ENCODE data around the gene KCTD19. TPM values are rescaled to one million over a fixed set of nuclear protein-coding genes. Genes with fewer than 3 reads are reported as not detected.

Gene KCTD19
- total RNA-seq, 1 donor from 2014 or later, result not detected

- no peak for DNase-seq (ENCODE audit: extremely low spot score in 2 of 2)
- Histone ChIP-seq H3K27me3 (no peaks in the 10 kb centered on the region), H3K4me1 (peaks cover 8% of the 10 kb centered on the region), H3K4me3 (no peak overlapping the region), H3K9me3 (no peaks in the 10 kb centered on the region), H3K27ac (no peak overlapping the region), H3K36me3 (no peaks in the 10 kb centered on the region)
- TF ChIP-seq POLR2A (IDR thresholded peaks at IDR 0.05) (no peak), CTCF (IDR thresholded peaks at IDR 0.05) (no peak), POLR2AphosphoS5 (IDR thresholded peaks at IDR 0.05; ENCODE audit: insufficient read depth in 1 of 2, low read depth in 1 of 2) (no peak)
- intact Hi-C loops (cut with DNase I), result no loop called here
Observed at GRCh38 chr16:67327743-67328142, 1.2 kb upstream of the KCTD19 start.

GRCh38 chr16:67326115-67326471 lies 448 bp downstream of the KCTD19 start:
- no peaks in the 10 kb centered on the region for H3K36me3 ChIP-seq
- no peaks in the 10 kb centered on the region for H3K9me3 ChIP-seq
- TF ChIP-seq CTCF (IDR thresholded peaks at IDR 0.05), result no peak
- TF ChIP-seq POLR2A (IDR thresholded peaks at IDR 0.05), result no peak
- TF ChIP-seq POLR2AphosphoS5 (IDR thresholded peaks at IDR 0.05; ENCODE audit: insufficient read depth in 1 of 2, low read depth in 1 of 2), result no peak
- H3K27me3 ChIP-seq, result no peaks in the 10 kb centered on the region
- DNase-seq (ENCODE audit: extremely low spot score in 2 of 2), result no peak
- intact Hi-C loops (cut with DNase I), result no loop called here
- H3K4me1 ChIP-seq, result peaks cover 8% of the 10 kb centered on the region
- H3K27ac ChIP-seq, result peak overlapping the region; percentile 21
- peak overlapping the region; percentile 34 to 47 for H3K4me3 ChIP-seq

- Histone ChIP-seq H3K27me3 (no peaks in the 10 kb centered on the region), H3K36me3 (no peaks in the 10 kb centered on the region), H3K4me3 (no peak overlapping the region), H3K9me3 (no peaks in the 10 kb centered on the region), H3K4me1 (no peaks in the 10 kb centered on the region), H3K27ac (no peak overlapping the region)
- TF ChIP-seq CTCF (IDR thresholded peaks at IDR 0.05) (no peak), POLR2AphosphoS5 (IDR thresholded peaks at IDR 0.05; ENCODE audit: insufficient read depth in 1 of 2, low read depth in 1 of 2) (no peak), POLR2A (IDR thresholded peaks at IDR 0.05) (no peak)
- intact Hi-C loops (cut with DNase I), result no loop called here
- DNase-seq (ENCODE audit: extremely low spot score in 2 of 2), result no peak
Observed at GRCh38 chr16:67317853-67318252, 8.7 kb downstream of the KCTD19 start.

GRCh38 chr16:67312719-67313118 lies 13.8 kb downstream of the KCTD19 start:
- Histone ChIP-seq H3K36me3 (no peaks in the 10 kb centered on the region), H3K9me3 (no peaks in the 10 kb centered on the region), H3K4me1 (no peaks in the 10 kb centered on the region), H3K4me3 (no peak overlapping the region), H3K27me3 (no peaks in the 10 kb centered on the region), H3K27ac (peak overlapping the region; percentile 73)
- no peak for DNase-seq (ENCODE audit: extremely low spot score in 2 of 2)
- TF ChIP-seq POLR2AphosphoS5 (IDR thresholded peaks at IDR 0.05; ENCODE audit: insufficient read depth in 1 of 2, low read depth in 1 of 2) (no peak), CTCF (IDR thresholded peaks at IDR 0.05) (no peak), POLR2A (IDR thresholded peaks at IDR 0.05) (no peak)
- intact Hi-C loops (cut with DNase I), result no loop called here

GRCh38 chr16:67311607-67312488 lies 14.7 kb downstream of the KCTD19 start:
- intact Hi-C loops (cut with DNase I), result no loop called here
- H3K4me3 ChIP-seq, result no peak overlapping the region
- no peak for DNase-seq (ENCODE audit: extremely low spot score in 2 of 2)
- H3K27me3 ChIP-seq, result no peaks in the 10 kb centered on the region
- H3K4me1 ChIP-seq, result no peaks in the 10 kb centered on the region
- no peaks in the 10 kb centered on the region for H3K9me3 ChIP-seq
- peak overlapping the region; percentile 73 for H3K27ac ChIP-seq
- no peaks in the 10 kb centered on the region for H3K36me3 ChIP-seq
- TF ChIP-seq POLR2AphosphoS5 (IDR thresholded peaks at IDR 0.05; ENCODE audit: insufficient read depth in 1 of 2, low read depth in 1 of 2) (peak in 1 of 2 donors; percentile 44), CTCF (IDR thresholded peaks at IDR 0.05) (no peak)

Measured in vagina (tissue), 2 donors.